Kidney capillary endothelial cell (primary cell): Measurements from ENCODE around the gene ULBP2.
A peak's percentile ranks its signal among the peaks of the same experiment; 100 is the strongest.
"Not testable (repeated sequence)": the region's sequence is repeated elsewhere in the genome, so short reads cannot be mapped to it uniquely, and the experiment has no call there.

Experiments
- DNase-seq: peaks from one replicate; pipeline ENCODE4 v3.0.0-alpha.2; 2018; ENCODE audit warnings: low spot score

Gene ULBP2

GRCh38 chr6:149951626-149952025 lies 9.8 kb downstream of the ULBP2 start:
- no peak for DNase-seq

DNA sequence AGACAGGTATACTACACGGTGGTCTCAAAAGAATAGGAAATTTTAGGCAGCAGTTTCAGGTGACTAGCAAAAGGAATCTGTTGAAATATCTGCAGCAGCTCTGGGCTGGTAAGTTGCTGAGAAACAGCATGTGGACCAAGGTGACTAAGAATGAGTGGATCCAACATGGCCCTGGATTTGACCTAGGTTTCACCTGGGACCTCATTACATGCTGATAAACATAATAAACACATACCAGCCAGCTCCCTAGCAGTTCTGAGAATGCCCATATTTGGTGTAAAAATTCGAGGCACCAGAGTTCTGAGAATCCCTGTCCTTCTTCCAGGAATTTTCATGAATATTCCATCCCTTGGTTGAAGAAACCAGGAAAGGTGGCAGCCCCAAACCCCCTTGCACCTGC lies 11.6 kb downstream of the ULBP2 start:
- DNase-seq, result not testable (repeated sequence)

DNA sequence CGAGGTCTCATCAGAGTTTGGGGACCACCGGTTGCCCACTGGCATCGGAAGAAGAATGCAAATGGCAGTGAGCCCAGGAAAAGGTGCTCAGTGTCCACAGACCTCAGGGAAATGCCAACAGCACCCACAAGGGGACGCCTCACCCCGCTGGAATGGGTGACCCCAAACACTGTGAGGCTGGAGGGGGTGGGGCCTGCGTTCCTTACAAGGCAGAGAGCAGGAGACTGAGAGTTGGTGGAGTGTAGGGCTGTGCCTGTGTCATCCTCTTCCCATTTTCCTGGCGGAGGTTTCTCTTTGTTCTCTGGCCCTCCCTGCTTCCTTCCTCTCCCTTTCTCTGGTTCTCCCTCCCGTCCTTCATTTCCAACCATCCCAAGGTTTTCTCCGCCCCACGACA lies 12.1 kb downstream of the ULBP2 start:
- DNase-seq, result not testable (repeated sequence)

DNA sequence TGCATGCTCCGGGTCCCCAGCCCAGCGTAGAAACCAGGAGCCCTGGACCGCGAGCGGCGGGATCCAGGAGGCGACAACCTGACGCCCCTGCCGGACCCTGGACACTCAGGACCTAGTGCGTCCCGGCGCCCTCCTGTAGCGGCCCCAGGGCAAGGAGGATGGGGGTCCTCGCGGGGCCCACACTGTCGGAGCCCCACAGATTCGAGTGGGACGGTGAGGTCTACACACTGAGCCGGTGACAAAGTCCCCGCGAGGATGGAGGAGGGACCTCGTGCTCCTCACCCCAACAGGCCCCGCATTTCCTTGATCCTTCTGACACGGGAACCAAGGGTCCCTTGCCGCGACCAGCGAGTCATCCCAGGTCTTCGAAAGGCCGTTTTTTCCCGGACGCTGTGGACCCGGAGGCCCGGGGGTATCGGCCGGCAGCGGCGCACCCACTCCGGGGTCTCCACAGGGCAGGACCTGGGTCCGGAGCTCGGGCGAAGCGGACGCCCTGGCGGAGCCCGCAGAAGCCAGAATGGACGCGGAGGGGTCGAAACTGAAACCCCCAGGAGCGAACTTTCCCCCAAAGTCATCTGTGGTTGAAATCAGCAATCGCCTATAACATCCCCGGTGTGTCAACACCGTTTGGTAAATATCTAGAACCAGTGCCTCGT lies 12.6 kb downstream of the ULBP2 start:
- DNase-seq, result not testable (repeated sequence)

DNA sequence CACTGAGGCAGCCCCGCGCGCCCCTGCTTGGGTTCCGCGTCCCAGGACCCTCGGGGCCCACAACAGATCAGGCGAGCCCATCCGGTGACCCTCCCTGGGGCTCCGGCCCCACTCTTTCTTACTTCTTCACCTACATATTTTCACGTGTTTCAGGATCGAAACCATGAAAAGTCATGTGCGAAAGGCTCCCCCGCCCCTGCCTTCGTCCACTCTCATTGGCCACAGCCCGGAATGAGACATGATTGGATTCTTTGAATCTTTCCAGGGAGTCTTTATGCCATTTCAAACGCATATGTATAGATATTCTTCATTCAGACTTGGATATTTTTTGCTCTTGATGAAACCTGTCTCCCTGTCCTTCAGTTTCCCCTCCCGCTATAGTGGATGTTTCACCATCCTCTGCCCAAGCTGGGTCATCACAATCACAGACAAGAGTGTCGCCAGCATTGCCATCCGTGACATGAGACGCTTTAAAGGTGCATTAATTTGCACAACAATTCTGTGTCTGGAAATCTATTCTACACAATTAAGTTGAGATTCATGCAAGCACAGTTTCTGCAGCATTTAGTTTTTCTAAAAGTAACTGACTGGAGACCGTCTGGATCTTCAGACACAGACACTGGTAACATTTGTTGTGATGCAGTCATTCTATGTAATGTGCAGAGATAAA lies 13.3 kb downstream of the ULBP2 start:
- not testable (repeated sequence) for DNase-seq

- DNase-seq, result not testable (repeated sequence)
Measured at GRCh38 chr6:149955654-149956317, 14.0 kb downstream of the ULBP2 start.

GRCh38 chr6:149958124-149958523 lies 16.3 kb downstream of the ULBP2 start:
- DNase-seq, result peak; percentile 45

GRCh38 chr6:149959806-149960205 lies 18.0 kb downstream of the ULBP2 start:
- not testable (repeated sequence) for DNase-seq

DNA sequence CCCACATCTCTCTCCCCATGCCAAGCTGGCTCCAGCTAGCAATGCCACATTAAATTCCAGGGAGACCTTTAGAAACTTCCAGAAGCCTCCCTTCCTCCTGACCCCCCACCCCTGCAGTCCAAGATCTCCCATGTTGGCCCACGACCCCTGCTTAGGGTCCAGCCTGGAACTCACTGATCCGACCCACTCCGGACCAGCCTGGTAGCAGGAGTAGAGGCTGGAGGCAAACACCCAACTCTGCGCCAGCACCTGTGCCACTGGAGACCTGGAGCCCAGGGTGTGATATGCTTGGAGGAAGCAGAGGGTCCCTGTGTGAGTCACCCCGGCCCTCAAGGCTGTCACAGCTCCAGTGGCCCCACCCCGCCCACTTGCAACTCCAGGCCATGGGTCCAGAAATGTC lies 18.7 kb downstream of the ULBP2 start:
- DNase-seq, result no peak

GRCh38 chr6:149961728-149962425 lies 20.1 kb downstream of the ULBP2 start:
- peak; percentile 35 for DNase-seq

DNA sequence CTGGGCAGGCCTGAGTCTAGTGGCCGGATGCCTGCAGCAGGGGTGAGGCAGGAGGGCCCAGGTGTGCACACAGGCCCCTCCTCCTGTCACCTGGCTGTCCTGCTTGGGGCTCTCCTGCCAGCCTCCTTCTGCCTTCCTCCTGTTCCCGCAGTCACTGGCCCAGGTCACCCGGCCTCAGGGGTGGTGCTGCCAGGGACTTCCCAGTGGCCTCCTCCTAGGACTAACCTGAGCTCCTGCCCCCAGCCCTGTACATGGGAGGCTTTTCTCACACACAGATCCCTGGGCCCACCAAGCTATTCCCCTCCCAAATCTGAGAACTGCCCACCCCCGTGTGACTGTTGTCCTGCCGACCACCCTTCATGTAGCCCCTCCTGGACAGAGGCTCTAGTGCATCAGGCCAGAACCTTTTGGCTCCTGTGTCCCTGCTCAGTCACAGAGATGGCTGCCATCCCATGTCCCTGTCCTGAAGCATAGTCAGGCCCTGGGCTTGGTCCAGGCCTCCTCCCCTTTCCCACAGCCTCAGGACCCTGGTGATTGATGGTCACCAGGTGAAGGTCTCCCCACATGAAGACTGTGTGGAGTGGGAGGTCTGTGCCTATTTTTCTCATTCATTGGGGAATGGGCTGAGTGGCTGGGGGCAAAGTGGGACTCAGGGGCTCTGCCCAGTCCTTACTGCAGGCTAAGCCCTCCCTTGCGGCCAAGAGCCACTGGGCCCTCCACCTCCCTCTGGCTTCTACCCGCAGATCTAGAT lies 20.8 kb downstream of the ULBP2 start:
- DNase-seq, result no peak

DNA sequence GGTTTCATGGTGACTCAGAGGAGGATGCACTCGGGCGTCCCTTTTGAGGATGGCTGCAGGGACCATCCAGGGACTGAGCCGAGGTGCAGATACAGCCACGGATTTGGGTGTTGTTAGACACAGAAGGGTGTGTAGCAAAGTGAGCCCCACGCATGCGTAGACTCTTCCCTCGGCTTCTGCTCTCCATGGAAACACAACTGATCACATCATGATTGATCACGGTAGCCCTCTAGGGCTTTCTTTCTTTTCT lies 21.3 kb downstream of the ULBP2 start:
- DNase-seq, result peak; percentile 37

GRCh38 chr6:149963462-149964307 lies 21.9 kb downstream of the ULBP2 start, which contains the start of gene ULBP1:
ULBP1 (plus strand) TSS chr6:149963943; CDS start chr6:149964050, 107 bp downstream.
- DNase-seq, result peak; percentile 53

GRCh38 chr6:149964308-149965193 lies 22.7 kb downstream of the ULBP2 start:
- DNase-seq, result peak; percentile 15

- no peak for DNase-seq
Measured at GRCh38 chr6:149965194-149966020, 23.6 kb downstream of the ULBP2 start.

DNA sequence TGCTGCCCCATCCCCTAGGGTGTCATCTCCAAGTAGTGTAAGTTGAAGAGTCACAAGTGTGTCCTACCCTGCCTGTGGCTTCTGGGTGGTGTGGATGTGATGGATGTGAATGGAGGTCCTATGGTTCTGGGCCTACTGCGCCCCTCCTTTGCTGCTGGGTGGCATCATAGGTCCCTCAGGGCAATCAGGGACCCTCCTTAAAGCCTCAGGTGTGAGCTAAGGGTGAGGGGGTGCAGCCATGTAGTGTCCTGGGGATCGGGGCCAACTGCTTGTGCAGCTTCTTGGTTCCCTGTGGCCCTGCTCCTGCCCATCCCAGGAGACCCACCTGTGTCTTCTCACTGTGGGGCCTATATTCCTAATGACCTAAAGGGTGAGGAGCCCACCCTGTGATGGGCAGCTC lies 24.5 kb downstream of the ULBP2 start:
- not testable (repeated sequence) for DNase-seq

DNA sequence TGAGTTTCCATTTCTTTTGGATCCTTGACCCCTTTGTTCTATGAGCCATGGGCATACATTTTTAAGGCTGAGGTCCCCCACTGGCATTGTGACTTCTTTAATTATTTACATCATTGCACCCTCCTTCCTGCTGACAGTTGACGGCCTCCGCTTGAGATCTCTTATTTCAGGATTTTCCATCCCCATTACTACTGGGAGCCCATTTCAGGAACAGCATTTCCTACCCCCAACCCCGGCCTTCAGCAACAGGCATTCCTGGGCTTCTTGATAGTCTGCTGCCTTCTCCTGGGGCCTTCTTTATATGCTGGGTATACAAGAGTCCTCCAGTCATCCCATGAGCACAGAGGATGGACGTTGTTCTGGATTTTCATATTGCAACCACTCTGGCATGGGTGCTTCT lies 25.8 kb downstream of the ULBP2 start:
- no peak for DNase-seq

GRCh38 chr6:149967999-149968398 lies 26.2 kb downstream of the ULBP2 start:
- not testable (repeated sequence) for DNase-seq

- DNase-seq, result not testable (repeated sequence)
Measured at GRCh38 chr6:149968909-149969308, 27.1 kb downstream of the ULBP2 start.
